GM18520 (cell line): ENCODE measurements around the gene AGPAT2.

Experiments used
- ATAC-seq: cut with Tn5 transposase; IDR thresholded peaks from one replicate; pipeline ENCODE4 v1.9.1; 2021; ENCODE audit not compliant: unreplicated experiment

Gene AGPAT2

DNA sequence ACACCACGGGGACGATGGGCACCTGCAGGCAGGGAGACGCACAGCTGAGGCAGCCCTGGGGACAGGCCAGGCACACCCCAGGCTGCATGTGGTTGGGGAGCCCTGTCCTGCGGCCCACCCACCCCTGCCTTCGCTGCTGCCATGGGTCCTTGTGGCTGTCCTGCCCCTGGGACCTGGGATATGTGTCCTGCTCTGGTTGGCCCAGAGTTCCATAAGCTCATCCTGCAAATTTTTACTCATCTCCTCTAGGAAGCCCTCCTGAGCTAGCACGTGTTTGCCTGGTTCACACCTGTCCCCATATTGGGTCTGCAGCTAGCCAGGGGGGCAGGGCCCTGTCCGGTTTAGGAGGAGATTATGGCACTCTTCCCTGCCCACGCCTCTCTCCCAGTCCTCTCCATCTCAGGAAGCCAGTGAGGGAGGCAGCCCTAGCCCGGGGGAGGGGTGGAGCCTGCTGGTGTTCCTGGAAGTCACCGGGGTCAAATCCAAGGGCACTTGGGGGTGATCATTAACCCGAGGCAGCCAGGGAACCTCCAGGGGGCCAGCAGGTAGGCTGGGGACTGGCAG, 12.4 kb downstream of the AGPAT2 start:
- ATAC-seq = no peak

DNA sequence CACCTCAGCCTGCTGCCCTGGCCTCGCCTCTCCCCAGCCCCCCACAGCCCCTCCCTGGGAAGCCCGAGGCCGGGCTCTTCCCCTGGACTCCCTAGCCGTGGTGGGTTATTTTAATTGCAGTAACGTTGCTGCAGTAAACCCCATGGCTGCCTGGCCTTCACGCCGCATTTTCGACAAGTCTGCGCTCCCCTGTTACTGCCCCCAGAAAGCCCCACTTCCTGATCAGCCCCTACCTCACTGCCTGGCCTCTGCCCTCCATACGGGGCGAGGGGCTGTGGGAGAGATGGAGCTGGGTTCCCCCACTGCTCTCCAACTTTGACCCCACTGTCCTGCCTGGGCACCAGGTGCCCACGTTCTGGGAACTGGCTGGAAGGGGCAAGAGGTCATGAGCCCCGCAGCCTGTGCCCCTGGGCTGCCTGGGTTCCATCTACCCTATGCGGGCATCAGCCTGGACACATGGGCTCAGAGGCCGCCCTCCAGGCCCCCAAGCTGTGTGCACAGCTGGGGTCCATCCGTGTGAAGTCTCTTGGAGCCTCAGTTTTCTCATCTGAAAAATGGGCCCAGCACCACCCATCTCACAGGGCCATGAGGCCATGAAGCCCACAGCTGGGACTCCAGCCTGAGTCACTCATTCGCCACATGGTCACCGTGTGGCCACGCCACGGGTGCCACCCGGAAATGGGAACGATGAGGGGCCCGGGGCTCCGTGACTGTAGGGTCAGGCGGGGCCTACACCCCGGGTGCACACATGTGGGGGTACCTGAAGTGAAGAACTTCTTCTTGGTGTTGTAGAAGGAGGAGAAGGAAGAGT, 13.1 kb downstream of the AGPAT2 start:
- no peak for ATAC-seq

DNA sequence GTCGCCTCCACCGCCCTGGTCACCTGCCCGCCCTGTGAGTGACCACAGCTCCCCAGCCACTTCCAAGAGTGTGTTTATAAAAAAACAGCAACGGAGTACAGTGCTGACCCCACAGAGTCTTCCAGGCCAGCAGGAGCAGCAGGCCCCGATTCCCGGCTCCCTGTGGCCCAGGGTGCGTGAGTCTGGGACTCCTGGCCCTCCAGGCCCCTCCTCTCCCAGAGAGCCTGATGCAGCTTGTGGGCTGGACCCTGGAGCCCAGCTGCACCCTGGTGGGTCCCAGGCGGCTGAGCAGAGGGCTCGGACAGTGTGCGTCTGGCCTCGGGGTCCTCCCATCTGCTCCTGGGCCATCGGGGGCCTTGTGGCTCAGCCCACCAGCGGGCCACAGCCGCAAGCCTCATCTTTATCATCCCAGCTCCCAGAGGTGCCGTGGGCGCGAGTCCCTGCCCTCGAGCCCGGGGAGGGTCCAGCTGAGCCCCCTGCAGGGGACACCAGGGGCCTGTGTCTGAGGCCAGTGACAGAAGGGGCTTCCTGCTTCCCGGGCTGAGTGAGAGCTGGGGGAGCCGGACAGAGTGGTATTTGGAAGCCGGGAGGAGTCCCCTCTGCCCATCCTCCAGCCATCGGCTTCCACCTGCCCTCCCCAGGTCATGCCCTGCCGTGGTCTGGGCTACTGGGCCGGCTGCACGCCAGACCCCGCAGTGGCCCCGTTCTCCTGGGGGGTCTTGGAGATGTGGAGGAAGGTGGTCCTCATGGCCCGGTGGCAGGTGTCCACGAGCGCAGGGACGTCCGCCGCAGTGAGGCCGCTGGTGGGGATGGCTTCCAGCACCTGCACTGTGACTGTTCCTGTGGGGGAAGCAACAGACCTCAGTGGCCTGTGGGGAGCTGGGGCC, 13.9 kb downstream of the AGPAT2 start:
- ATAC-seq = no peak

DNA sequence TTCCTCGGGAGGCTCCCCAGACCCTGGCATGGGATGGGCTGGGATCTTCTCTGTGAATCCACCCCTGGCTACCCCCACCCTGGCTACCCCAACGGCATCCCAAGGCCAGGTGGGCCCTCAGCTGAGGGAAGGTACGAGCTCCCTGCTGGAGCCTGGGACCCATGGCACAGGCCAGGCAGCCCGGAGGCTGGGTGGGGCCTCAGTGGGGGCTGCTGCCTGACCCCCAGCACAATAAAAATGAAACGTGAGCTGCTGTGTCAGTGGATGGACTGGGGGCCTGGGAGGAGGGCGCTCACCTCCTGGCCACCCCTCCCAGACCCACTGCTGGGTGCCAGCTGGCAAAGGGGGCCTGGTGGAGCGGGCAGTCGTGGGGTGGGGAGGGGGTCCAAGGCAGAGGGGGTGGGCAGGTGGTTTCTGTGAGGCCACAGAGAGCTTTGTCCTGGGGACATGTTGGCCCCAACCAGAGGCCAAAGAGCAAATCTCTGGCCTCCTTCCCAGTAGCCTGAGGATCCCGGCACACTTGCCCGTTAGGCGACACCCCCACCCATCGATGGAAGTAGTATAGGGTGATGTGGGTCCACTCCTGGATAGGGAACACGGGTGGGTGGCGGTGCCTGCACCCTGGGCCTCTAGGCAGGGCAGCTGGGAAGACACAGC, 14.7 kb downstream of the AGPAT2 start:
- ATAC-seq = no peak

DNA sequence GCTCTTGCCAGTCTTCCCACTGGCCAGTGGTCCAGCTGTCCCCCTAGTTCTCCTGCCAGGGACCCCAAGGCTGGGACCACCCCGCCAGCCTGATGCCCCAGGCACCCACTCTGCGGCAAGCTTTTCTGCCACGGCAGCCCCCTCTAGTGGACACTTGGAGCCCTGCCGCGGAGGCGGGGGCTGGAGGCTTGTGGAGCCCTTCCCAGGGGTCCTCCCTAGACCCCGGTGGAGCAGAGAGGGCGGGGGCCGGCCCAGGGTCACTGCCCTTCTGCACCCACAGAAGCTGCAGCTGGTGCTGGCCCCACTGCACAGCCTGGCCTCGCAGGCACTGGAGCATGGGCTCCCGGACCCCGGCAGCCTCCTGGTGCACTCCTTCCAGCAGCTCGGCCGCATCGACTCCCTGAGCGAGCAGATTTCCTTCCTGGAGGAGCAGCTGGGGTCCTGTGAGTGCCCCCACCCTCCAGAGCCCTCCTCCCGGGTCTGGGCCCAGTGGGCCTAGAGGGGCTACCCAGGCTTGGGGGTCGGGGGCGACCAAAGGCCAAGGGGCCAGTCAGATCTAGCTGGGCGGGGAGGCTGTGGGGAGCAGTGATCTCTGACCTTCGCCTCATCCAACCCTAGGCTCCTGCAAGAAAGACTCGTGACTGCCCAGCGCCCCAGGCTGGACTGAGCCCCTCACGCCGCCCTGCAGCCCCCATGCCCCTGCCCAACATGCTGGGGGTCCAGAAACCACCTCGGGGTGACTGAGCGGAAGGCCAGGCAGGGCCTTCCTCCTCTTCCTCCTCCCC, 15.4 kb downstream of the AGPAT2 start:
- no peak for ATAC-seq

DNA sequence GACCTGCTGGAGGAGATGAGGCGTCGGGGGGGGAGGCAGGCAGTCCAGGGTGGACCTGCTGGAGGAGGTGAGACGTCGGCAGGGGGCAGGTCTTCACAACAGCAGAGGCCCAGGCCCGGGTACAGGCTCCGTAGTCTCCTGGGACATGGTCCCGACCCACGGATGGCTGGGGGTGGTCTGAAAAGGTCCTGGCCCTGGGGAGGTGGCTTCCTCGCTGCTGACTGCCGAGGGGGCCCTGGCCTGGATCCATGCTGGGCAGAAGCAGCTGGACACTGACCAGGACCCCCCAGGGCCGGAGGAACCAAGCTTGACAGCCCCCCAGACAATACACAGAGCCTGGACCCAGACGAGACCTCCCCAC, 16.0 kb downstream of the AGPAT2 start:
- no peak for ATAC-seq

DNA sequence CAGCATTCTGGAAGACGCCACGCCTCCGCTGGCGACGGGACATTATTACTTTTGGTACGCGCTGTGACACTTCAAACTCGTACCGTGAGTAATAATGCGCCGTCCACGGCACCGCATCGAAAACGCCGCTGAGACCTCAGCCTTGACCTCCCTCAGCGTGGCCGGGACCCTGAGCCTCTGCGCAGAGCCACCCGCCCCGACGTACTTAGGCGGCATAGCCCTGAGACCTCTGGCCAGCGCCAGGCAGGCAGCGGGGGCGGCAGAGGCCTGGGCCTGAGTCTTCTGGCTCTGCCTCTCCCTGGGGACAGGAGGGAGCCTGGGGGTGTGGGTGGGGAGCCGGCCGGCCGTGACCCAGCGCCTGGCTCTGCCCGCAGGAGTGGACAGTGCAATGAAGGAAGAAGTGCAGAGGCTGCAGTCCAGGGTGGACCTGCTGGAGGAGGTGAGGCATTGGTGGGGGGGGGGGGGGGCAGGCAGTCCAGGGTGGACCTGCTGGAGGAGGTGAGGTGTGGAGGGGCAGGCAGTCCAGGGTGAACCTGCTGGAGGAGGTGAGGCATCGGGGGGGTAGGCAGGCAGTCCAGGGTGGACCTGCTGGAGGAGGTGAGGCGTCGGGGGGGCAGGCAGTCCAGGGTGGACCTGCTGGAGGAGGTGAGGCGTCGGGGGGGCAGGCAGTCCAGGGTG, 16.5 kb downstream of the AGPAT2 start:
- ATAC-seq = no peak

DNA sequence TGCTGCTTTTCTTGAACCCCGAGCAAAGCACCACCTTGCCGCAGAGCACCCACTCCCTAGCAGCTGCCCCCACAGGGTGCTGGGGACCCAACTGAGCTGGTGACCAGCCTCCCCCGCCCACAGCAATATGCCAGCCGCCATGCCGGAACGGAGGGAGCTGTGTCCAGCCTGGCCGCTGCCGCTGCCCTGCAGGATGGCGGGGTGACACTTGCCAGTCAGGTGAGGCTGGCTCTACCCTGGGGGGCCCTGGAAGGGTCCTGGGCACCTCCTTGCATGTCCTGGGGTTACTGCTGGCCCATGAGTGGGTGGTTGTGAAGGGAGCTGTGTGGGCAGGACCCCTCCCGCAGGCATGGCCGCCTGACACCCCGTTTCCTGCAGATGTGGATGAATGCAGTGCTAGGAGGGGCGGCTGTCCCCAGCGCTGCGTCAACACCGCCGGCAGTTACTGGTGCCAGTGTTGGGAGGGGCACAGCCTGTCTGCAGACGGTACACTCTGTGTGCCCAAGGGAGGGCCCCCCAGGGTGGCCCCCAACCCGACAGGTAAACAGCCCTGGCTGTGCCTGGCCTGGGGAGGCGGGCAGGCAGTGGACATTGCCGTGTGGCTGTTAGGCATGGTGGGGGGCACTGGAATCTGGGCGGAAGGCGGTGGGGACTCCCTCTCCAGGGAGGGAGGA, 17.3 kb downstream of the AGPAT2 start:
- no peak for ATAC-seq

DNA sequence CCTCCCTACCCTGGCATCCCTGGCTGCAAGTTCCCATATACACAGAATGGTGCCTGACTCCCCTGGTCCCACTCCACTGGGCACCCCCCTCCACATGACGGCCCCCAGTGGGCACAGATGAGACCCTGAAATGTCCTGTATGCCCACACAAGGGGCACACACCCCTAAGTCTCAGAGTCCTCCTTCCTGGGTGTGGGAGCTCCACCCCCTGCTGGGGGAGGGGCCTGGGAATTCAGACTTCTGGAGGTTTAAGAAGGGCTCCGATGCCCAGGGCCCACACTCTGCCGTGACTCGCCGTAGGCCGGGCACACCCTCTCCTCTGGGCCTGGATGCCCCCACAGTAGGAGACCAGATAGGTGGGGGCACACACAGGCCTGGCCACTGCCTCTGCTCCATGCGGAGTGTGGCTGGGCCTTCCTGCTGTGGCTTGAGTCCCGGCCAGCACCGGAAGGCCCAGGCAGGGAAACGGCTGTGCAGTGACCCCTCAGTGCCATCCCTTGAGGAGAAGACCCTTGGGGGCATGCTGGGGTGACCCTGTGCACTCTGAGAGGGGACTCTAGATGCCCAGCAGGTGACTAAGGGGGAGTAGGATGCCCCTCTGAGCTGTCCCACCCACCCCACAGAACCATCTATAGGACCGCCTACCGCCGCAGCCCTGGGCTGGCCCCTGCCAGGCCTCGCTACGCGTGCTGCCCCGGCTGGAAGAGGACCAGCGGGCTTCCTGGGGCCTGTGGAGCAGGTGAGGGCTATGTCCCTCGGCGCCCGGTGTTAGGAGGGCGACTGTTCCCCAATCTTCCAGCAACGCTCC, 18.1 kb downstream of the AGPAT2 start:
- ATAC-seq = no peak

DNA sequence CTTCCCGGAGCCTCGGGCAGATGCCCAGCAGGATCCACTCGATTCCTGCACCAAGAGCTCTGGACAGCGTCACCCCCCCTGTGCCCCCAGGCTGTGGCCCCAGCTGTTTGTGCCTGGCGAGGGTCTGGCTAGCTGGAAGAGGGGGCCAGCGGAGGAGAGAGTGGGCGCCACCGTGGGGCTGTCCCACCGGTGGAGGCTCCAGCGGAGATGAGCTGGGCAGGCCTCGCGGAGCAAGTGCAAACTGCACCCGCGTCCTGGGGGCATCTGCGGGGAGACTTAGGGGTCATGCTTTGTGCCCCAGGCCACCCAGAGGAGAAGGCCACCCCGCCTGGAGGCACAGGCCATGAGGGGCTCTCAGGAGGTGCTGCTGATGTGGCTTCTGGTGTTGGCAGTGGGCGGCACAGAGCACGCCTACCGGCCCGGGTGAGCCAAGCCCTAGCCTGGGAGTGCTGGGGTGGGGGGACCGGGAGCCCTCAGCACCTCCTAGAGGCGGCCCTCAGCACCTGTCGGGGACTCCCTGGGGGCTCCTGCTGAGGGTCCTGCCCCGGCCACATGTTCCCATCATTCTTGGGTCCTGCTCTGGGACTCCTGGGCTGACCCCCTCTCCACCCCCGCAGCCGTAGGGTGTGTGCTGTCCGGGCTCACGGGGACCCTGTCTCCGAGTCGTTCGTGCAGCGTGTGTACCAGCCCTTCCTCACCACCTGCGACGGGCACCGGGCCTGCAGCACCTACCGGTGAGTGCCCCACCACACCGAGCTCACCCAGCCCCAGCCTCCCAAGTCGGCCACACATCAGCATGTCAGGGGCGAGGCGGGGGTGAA, 19.1 kb downstream of the AGPAT2 start:
- no peak for ATAC-seq

DNA sequence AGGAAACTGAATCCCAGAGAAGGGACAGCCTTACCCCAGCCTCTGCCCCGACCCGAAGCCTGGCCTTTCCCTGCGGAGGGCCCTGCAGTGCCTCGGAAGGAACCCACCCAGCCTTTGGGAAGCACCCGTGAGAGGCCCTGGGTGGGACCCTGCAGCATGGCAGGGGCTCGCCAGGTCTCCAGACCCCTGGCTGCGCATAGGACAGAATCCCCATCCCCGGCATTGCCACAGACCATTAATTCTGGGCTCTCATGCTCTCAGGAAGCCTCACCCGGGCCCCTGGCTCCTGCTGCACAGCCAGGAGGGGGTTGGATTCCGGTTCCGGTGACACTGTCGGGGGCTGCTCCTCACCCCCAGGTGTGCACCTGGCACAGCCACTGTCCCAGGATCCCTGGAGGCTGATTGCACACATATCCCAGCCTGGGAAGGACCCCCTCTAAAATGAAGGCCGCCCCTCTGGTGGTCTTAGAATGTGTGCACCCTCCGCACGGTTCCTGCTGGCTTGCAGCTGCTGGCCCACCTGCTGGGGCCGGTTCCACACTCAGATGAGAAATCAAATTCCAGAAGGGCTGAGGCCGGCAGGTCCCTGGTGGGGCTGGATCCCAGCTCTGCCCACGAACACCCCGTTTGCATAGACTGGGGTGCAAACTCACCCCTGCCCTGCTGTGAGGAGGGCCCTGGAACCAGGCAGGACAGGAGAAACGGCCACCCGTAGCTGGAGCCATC, 19.9 kb downstream of the AGPAT2 start:
- ATAC-seq = no peak

DNA sequence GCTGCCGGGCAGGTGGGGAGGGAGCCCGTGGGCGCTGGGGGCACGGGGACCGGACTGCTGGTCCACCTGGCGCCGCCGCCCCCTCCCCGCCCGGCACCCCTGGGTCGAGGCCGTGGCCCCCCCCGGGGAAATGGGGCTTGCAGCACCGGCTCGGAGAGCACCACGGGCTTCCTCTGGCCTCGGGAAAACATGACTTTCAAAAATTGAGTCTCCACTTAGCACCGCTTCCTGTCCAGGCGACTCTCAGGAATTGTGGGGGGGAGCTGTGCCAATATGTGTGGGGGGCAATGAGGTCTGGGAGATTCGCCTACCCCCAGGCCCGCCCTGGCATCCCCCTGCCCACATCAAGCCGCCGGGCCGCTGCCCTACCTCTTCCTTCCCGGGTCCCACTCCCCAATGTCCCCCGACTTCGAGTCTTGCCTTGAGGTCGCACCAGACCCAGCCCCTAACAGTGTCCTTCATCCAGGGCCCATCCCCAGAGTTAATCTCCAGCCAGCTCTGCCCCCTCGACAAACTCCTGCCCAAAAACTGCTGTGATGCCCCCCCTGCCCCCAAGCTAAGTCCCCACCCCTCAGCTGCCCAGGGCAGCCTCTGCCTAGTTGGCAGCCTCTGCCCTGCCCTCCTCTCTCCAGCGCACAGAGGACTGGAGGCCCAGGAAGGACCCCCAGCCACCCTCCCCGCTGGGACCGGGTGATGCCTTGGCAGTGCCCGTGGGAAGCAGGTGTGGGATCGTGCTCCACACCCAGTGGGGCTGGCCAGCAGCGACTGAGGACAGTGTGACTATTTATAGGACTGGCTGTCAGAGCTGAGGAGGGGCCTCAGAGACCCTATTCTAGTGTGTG, 20.7 kb downstream of the AGPAT2 start:
- no peak for ATAC-seq

DNA sequence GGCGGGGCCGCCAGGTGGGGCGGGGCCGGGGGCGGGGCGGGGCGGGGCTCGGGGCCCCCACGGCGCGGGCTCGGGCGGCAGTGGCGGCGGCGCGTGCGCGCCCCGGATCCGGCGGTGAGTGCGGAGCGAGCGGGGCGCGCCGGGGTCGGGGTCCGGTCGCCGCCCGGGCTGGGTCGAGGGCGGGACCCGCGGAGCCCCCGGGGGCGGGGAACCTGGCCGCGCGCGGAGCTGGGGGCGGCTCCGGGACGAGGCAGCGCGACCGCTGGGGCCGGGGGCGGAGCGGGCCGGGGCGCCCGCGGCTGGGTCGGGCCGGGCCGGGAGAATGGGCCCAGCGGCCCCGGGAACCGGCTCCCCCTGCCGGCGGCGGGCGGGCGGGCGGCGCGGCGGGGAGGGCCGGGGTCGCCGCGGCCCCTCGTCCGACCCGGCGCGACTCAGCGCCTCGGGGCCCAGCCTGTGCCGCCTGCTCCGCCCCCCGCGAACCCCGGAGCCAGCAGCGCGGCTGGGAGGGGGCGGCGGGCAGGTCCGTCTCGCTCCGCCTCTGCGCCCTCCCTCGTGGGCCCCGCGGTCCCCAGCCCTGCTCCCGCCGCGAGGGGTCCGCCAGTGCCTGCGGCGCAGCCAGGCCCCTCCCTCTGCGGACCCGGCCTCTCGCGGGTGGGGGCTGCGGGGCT, 21.4 kb downstream of the AGPAT2 start:
- no peak for ATAC-seq

DNA sequence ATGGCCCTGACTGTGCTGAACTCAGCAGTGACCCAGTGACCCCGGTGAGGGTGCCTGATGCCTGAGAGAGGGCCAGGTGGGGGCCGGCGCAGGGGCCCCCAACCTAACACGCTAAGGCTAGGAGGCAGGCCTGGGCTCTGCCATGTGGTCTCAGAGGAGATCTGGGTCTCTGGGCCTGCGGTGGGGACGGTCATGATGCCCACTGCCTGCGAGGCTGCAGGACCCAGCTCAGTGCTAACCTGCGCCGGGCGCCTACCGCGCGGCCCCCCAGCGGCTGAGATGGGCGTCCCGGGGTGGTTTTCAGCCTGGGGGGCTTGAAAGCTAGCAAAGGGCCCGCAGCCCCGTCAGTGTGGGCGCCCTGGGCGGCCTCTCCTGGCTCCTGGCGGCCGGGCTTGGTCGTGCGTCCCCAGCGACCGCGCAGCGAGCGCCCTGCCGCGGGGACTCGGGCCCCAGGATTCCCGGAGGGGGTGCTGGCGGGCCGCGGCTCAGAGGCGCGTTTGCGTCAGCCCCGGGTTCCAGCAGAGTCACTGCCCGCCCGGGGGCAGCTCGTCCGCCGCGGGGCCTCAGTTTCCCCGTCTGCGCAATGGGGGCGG, 22.1 kb downstream of the AGPAT2 start:
- no peak for ATAC-seq
